HuH-7.5 (cell line): Measurements from ENCODE around the gene PRLH.

Experiments used
- DNase-seq: peaks from one replicate; pipeline ENCODE4 v3.0.0; 2011; ENCODE audit warnings: low spot score

Gene PRLH

DNA sequence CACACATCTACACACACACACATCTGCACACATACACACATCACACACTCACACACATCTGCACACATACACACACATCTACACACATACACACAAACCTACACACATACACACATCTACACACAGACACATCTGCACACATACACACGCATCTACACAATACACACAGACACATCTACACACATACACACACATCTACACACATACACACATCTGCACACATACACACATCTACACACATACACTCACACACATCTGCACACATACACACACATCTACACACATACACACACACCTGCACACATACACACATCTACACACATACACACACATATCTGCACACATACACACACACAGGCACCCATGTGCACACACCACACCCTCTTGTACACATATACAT, 400 bp upstream of the PRLH start:
- no peak for DNase-seq

DNA sequence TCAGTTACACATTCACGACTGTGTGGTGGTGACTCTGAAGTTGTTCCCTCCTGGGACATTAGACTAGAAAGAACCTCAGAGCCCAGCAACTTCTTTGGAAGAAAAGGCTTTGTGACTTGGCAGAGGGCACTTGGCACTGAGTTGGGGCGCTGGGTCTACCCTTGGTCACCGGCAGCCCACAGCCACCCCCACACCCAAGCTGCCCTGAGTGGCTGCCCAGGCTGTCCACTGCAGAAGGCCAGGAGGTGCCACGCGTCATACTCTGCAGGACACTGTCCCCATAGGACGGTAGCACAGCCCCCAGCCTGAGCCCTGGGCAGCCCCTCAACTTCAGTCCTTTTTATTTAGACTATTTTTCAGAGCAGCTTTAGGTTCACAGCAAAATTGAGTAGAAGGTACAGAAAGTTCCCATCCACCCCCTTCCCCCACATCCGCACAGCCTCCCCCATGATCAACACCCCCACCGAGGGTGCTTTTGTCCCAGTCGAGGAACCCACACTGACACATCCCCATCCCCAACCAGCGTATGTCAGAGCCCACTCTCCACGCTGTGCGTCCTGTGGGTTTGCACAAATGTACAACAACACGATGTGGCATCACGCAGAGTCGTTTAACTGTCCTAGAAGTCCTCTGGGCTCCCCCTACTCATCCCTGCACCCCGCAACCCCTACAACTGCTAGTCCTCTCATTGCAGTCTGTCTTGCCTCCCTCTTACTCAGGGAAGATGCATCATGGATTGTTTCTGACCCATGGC, 1.1 kb downstream of the PRLH start:
- no peak for DNase-seq

DNA sequence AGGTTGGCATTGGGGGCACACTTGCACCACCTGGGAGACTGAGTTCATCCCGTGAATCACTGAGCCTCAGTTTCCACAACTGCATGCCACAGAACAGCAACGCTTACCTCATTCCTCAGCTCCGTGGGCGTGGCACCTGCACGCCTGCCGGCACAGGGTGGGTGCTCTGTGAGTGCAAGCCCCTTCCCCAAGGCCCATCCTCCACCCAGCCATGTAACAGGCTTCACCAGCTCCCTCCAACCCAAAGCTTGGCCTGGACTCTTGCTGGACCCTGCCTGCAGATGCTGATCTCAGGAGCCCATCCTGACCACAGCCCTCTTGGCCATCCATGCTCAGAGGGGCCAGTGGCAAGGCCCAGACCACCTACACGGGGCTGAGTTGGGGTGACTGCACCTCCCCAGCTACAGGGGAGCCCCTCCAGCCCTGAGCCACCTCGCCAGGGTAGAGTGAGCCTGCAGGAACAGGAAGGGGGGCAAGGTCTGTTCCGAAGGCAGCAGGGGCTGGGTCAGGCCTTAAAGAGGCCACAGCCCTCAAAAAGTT, 1.8 kb downstream of the PRLH start:
- no peak for DNase-seq

DNA sequence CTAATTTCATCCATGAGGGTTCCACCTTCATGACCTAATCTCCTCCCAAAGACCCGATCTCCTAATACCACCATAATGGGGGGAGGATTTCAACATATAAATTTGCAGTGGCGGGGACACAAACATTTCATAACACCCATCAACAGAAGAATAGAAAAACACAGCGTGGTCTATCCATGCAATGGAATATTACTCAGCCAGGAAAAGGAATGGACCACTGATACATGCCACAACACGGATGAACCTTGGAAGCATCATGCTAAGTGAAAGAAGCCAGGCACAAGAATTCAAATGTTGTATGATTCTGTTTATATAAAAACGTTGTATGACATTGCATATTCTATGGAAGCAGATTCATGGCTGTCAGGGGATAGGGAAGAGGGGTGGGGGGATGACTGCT, 2.7 kb downstream of the PRLH start:
- no peak for DNase-seq

DNA sequence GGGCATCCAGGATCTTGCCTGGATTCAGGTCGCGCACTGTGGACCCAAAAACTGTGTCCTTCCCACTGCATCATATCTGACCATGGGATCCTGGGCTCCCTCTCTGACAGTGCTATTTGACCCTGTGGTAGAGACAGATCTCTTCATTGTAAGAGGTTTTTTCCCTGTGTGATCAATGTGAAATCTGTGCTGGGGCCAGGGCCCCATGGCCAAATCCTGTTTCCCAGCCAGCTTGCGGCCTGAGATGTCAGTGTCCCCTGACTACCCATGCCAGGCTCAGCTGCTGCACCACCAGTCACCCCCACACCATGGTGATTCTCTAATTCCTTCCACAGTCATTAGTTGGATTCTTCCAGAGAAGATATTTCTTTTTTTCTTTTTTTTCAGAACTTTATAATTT, 3.5 kb downstream of the PRLH start:
- DNase-seq = no peak

DNA sequence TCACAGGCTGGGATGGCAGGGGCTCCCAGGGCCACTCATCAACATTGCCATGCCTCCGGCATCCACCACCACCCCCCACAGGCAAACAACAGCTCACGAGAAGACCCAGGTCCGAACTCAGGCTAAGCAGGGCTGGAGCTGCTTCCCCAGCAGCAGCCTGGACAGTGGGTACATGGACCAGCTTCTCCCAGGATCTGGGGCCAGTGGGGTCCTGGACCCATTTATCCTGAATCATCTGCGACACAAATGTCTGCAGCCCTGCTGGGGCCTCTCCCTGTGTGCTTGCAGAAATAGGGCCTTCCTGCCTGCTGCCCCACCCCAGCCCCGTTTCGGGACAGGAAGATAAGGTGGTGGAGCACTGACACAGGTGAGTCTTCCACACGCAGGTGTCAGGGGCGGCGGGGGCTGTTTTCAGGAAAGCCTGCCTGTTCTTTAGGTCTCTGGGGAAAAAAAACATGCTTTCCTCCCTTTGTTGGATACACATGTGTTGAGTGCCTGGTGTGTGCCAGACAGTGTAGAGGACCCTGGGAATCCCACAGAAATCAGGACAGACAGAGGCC, 4.5 kb downstream of the PRLH start:
- no peak for DNase-seq

DNA sequence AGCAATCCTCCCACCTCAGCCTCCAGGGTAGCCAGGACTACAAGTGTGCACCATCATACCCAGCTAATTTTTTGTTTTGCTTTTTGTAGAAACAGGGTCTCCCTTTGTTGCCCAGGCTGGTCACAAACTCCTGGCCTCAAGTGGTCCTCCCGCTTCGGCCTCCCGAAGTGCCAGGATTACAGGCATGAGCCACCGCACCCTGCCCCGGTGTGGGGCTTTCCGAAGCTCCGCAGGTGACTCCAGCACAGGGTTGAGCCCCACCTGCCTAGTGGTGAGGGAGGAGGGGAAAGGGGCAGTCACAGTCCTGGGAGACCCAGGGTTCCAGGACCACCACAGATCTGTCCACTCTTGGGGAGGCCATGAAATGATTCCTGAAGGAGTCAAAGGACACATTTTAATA, 5.2 kb downstream of the PRLH start:
- DNase-seq = no peak

DNA sequence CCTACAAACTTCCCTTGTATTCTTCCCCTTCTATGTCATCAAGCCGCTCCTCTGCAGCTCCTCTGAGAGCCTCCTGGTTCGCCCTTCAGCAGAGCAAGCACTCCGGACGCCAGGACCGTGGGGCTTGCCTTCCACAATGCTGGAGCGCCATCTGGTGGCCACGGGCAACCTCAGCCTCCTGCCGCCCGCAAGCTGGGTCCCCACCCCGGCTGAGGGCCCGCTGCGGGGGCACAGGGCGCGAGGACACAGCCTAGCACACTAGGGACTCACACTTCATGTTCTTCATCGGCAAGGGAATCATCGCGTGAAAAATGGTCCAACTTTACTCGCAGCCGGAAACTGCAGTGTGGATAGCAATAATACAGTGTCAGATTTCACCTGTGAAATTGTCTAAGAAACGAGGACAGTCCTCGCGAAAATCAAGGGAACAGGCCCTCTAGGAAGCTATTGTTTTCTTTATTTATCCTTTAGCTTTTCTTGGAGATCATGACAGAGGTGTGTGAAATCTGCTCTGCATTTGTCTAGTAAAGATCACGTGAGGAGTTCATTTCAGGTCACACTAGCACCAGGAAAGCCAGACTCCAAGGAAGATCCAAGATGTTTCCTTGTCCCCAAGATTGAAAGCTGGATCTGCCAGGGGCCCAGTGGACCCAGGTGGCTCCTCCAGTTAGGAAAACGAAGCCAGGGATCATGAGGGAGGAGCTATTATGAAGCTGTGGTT, 5.8 kb downstream of the PRLH start:
- peak; percentile 97 for DNase-seq

DNA sequence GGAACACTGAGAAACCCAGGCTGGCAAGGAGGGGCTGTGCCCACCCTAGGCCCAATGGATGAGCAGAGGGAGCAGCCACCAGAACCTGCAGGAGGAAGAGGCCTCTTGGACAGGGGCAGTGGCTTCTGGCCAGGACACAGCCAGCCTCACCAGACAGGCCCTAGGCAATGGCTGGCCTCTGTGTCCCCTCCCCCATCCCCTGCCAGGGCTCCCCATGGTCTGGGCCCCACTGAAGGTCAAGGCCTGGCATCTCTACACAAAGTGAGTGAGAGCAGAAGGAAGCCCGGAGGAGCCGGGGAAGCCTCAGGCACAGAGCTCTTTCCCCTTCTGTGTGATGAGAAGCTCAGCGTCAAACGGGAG, 6.3 kb downstream of the PRLH start:
- DNase-seq = no peak

DNA sequence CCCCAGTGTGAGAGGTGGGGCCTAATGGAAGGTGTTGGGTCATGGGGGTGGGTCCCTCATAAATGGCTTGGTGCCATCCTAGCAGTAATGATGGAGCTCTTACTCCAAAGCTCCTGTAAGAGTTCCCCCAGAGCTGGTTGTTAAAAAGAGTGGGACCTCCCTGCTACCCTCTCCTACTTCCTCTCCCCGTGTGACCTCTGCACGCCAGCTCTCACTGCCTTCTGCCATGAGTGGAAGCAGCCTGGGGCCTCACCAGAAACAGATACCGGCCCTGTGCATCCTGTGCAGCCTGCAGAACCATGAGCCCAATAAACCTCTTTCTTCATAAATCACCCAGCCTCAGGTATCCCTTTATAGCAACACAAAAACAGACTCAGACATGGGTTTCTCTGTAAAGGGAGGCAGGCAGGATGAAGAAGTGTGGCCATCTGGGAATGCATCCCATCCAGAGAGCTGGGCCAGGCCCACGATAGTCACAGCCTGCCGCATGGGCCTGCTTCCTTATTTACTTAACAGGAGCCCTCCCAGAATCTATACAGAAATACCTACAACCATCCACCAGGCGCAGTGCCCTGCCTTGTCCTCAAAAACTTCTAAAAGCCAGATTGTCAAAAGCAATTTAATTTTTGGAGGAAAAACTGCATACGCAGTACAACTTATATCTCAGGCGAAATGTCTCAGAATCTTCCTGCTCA, 7.5 kb downstream of the PRLH start:
- no peak for DNase-seq

DNA sequence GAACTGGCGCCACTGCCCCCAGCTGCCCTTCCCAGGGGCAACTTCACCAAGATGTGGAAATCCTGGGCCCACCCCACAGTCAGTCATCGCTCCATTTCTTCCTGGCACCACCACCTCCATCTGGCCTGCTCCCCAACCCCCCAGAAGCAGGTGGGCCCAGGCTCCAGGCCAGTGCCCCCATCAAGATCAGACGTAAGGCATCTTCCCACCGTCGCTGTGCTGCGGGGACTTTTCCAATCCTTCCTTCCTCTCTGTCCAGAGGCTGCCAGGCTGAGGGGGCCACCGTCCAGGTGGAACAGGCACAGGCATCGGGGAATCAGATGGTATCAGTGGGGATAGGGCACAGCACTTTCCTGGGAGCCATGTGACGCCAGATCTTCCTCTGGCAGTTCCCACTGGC, 8.1 kb downstream of the PRLH start:
- no peak for DNase-seq

DNA sequence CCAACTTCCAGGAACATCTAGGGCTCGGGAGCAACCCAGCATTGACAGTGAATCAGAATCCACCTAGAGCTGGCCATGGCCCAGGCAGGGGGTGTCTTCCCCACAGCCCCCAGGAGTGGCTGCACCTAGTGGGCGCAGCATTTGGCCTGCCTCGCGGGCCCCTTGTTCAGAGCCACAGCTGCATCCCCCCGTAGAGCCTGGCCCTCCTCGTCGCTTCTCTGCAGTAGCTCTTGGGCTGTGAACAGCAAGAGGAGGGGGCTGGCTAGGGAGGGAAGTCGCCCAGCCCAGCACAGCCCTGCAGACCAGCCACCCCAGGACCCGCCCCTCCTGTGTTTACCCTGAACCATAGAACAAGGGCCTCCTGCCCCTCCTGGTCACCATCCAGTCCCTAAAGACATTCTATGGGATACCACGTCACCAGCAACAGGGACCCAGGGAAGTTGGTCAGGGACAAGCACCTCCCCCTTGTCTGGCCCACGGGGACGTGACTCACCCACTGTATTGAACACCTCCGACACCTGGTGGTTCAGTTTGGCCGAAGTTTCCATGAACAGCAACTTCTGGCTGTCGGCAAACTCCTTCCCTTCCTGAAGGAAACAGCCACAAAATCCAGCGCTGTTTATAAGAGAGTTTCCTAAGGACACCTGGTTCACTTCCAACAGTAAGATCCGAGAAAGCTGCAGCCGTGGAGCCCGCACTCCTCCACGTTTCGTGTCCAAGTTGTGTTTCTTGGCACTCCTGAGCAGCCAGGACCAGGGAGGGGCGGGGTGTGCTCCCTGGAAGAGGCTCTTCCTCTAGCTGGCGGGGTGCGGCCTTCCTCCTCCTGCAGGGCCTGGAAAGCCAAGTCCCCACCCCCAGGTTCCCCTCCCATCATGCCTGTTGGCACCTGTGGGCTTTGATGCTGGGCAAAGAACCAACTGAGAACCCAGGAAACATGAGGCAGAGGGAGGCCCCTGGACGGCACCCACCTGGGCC, 8.8 kb downstream of the PRLH start:
- DNase-seq = no peak

DNA sequence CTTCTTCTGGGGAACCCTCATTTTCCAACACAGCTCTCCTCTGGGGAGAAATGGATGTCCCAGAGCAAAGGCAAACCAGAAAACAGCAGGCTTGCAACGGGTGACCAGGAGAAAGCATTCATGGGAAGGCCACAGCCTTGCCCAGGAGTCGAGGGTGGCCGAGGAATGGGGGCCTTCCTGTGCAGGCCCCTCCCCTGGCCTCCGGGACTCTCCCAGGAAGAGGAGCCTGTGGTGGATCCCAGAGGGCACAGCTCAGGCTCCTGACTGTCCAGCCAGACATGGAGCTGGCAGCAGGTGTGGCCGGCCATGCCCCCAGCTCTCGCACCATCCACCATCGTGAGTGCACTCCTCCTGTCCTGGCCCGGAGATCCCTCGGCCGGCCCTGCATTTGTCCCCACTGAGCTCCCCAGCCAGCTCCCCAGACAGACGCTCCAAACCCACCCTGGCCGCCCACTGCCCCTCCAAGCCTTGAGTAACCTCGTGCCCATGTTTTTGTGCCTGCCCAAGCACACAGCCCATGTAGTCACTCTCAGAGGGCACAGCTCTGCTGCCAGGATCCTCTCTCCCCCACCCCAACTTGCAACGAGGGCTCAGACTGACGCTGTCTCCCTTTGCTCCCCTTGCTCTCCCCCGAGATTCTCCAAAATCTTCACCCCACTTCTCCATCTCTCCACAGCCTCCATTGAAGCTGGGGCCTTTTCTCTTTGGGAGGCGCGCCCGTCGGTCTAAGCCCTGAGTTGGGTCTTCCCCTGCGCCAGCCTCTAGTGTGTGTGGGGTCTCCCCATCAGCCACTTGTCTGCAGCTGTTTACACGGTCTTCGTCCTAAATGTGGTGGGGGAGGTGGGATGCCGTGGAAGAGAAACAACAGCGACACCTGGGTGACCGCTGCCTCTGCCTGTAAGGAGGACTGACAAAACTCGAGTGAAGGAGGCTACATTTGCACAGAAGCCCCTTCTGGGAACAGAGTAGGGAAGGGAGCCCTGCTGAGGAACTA, 9.8 kb downstream of the PRLH start:
- DNase-seq = no peak

DNA sequence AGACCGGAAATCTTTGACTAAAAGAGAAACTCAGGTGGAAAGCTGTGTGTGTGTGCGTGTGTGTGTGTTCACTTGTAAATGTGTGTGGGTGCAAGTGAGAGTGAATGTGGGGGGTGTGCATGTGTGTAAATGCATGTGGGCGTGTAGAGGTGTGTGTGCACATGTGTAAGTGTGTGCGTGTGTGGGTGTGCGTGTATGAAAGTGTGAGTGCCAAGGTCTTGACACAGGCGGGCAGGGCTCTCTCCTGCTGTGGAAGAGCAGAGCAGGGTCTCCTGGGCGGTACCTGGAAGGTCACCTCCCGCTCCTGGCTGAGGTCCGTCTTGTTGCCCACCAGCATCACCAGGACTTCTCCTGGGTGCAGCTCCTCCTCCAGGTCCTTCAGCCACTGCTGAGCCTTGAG, 10.6 kb downstream of the PRLH start:
- DNase-seq = no peak

DNA sequence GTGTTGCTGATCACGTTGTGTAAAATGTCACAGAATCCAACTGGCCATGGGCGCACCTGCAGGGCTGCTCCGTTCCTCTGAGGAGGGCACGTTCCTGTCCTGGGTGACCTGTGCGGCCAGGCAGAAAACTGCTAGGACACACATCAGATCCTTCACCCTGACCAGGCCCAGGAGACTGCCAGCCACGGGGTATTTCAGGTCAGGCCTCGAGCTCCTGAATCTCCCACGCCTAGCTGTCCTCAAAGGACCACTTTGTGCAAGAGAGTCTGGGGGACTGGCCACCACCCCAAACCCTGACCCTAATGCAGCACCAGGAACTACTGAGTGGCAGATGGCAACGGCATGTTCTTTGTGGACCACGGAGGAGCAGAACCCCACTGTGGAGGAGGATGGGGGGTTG, 11.1 kb downstream of the PRLH start:
- no peak for DNase-seq

DNA sequence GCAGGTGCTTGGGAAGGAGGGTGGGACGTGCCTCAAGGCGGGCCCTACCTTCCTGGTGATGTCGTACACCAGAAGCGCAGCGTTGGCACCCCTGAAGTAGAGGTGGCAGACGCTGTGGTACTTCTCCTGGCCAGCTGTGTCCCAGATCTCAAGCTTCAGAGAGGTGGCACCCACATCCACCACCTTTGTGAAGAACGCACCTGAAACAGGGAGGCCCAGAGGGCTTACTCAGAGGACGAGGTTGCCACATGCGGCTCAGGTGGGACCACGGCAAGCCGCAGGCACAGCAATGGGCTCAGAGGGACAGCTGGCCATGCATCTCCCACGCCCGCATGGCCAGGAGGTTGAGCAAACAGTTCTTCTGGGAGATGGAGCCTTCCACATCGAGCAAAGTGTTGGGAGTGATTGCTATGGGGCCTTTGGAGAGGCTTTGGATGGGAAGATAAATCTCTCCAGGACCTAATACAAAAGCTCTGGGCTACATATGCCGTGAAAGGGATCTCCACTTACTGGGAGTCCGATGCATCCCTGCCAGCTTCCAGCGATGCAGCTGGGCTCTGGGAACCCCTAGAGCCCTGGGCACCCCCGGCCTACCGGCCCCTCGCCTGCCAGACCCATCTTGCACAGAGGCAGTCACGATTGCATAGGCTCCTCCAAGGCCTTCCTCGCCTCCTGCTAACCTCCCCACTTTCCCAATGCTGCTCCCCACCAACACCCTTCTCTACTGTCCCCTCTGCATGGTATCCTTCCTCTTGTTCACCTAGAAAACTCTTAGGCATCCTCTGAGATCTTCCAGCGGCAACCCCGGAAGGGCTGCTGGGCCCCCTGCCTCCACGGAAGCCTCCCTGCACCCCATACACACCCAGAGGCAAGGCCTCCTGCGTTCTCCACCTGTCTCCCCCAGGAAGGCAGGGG, 11.8 kb downstream of the PRLH start:
- no peak for DNase-seq

DNA sequence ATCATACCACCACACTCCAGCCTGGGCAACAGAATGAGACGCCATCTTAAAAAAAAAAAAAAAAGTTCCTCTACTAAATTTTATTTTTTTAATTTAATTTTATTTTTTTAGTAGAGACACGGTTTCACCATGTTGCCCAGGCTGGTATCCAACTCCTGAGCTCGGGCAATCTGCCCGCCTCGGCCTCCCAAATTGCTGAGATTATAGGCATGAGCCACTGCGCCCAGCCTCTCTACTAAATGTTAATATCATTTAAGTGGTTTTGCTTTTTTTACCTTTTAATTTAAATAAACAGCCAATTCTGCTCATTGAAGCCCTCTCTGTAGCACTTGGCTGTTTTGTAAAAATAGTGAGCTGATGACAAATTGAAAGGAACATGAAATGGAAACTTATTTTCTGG, 15.0 kb downstream of the PRLH start:
- DNase-seq = no peak

DNA sequence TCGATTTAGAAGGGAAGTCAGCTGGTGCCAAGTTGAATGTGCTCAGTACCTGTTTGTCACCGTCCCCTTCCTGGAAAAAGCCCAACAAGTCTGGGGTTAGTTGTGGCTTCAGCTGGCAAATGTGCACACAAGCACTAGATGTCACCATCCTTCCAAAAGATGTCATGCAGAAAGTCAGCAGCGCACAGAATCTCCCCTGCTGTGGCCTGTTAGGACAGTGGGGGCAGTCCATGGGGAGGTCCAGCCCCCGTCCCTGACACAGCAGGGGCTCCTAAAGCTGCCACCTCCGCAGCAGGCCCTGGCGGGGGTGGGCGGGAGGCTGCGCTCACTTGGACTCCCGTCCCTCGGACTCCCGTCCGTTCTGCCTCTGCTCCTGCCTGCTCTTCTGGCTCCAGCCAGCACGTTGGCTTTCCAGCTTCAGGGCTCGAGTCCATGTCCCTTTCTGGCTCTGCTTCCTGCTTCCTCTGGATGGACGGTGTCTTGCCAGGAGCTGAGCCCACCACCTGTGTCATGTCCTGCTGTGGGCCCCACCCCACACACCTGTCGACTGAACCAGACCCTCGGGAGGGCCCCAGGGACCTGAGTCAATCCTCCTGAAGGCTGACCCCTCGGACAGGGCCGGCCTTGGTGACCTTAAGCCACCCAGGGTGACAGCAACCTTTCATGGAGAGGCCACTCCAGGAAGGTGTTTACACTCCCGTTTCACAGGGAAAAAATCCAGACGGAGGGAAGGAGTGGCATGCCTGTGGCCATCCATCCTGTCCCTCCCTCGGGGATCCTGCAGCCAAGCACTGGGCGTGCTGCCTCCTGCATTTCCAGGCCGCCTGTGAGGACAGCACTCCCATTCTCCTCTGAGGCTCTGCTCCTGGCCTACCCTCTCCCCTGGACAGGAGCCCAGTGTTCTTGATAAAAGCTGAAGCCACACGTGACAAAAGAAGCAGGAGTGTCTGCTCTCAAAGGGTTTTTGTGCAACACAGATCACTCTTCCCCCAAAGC, 15.7 kb downstream of the PRLH start:
- DNase-seq = peak; percentile 81
